ENCODE results near the gene PIP5K1B.

The PIP5K1B gene

GRCh38 chr9:68822596-68823165, 117.6 kb downstream of the PIP5K1B start:
- no peak for TF ChIP-seq CTCF (IDR thresholded peaks at IDR 0.05; ENCODE audit: low read depth, low read length)
- H3K4me3 ChIP-seq (ENCODE audit: low read depth, low read length) = no peak overlapping the region

GRCh38 chr9:68825762-68826472, 120.9 kb downstream of the PIP5K1B start:
- no peak for TF ChIP-seq CTCF (IDR thresholded peaks at IDR 0.05; ENCODE audit: low read depth, low read length)
- no peak overlapping the region for H3K4me3 ChIP-seq (ENCODE audit: low read depth, low read length)

- H3K4me3 ChIP-seq (ENCODE audit: low read depth, low read length) = no peak overlapping the region
- TF ChIP-seq CTCF (IDR thresholded peaks at IDR 0.05; ENCODE audit: low read depth, low read length) = no peak
These were observed 123.1 kb downstream of the PIP5K1B start for GRCh38 chr9:68827837-68828744.

- H3K4me3 ChIP-seq (ENCODE audit: low read depth, low read length) = no peak overlapping the region
These were observed 127.1 kb downstream of the PIP5K1B start for GRCh38 chr9:68832101-68832500.

GRCh38 chr9:68832861-68833518, 128.0 kb downstream of the PIP5K1B start:
- no peak for TF ChIP-seq CTCF (IDR thresholded peaks at IDR 0.05; ENCODE audit: low read depth, low read length)
- no peak overlapping the region for H3K4me3 ChIP-seq (ENCODE audit: low read depth, low read length)

More at GRCh38 chr9:68832101-68832500, 127.1 kb downstream of the PIP5K1B start:
- no peak for TF ChIP-seq CTCF (IDR thresholded peaks at IDR 0.05; ENCODE audit: low read depth, low read length)

- no peak for TF ChIP-seq CTCF (IDR thresholded peaks at IDR 0.05; ENCODE audit: low read depth, low read length)
These were observed 130.0 kb downstream of the PIP5K1B start for GRCh38 chr9:68834931-68835520.

More at GRCh38 chr9:68834931-68835520, 130.0 kb downstream of the PIP5K1B start:
- H3K4me3 ChIP-seq (ENCODE audit: low read depth, low read length) = no peak overlapping the region
